Measurements from ENCODE around the gene APOBEC3B.

GRCh38 chr22:38973289-38974169, 8.6 kb upstream of the APOBEC3B start:
- TF ChIP-seq TAF1 (IDR thresholded peaks at IDR 0.05; ENCODE audit: low read depth) (no peak), TEAD4 (IDR thresholded peaks at IDR 0.05) (no peak), EP300 (IDR thresholded peaks at IDR 0.05; ENCODE audit: borderline replicate concordance) (no peak), NFIC (IDR thresholded peaks at IDR 0.05) (no peak), CREB1 (IDR thresholded peaks at IDR 0.05; ENCODE audit: low read depth) (no peak), RAD21 (IDR thresholded peaks at IDR 0.05; ENCODE audit: low read depth) (peak; percentile 85), TCF12 (IDR thresholded peaks at IDR 0.05; ENCODE audit: low read depth) (no peak), ZBTB7A (IDR thresholded peaks at IDR 0.05; ENCODE audit: low read depth) (no peak), CEBPB (IDR thresholded peaks at IDR 0.05) (no peak), FOXM1 (IDR thresholded peaks at IDR 0.05; ENCODE audit: borderline replicate concordance, low read depth) (no peak), YY1 (IDR thresholded peaks at IDR 0.05; ENCODE audit: low read depth) (no peak)
- TF ChIP-seq, protein P1, sequence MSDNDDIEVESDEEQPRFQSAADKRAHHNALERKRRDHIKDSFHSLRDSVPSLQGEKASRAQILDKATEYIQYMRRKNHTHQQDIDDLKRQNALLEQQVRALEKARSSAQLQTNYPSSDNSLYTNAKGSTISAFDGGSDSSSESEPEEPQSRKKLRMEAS (IDR thresholded peaks at IDR 0.05), result no peak
- TF ChIP-seq, protein P2, sequence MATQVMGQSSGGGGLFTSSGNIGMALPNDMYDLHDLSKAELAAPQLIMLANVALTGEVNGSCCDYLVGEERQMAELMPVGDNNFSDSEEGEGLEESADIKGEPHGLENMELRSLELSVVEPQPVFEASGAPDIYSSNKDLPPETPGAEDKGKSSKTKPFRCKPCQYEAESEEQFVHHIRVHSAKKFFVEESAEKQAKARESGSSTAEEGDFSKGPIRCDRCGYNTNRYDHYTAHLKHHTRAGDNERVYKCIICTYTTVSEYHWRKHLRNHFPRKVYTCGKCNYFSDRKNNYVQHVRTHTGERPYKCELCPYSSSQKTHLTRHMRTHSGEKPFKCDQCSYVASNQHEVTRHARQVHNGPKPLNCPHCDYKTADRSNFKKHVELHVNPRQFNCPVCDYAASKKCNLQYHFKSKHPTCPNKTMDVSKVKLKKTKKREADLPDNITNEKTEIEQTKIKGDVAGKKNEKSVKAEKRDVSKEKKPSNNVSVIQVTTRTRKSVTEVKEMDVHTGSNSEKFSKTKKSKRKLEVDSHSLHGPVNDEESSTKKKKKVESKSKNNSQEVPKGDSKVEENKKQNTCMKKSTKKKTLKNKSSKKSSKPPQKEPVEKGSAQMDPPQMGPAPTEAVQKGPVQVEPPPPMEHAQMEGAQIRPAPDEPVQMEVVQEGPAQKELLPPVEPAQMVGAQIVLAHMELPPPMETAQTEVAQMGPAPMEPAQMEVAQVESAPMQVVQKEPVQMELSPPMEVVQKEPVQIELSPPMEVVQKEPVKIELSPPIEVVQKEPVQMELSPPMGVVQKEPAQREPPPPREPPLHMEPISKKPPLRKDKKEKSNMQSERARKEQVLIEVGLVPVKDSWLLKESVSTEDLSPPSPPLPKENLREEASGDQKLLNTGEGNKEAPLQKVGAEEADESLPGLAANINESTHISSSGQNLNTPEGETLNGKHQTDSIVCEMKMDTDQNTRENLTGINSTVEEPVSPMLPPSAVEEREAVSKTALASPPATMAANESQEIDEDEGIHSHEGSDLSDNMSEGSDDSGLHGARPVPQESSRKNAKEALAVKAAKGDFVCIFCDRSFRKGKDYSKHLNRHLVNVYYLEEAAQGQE (IDR thresholded peaks at IDR 0.05; ENCODE audit: low read depth), result no peak
- TF ChIP-seq, protein P3, sequence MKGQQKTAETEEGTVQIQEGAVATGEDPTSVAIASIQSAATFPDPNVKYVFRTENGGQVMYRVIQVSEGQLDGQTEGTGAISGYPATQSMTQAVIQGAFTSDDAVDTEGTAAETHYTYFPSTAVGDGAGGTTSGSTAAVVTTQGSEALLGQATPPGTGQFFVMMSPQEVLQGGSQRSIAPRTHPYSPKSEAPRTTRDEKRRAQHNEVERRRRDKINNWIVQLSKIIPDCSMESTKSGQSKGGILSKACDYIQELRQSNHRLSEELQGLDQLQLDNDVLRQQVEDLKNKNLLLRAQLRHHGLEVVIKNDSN (IDR thresholded peaks at IDR 0.05), result no peak

Measured in Ishikawa (cell line).